Measurements from ENCODE around the gene CNTN4. TPM values are rescaled to one million over a fixed set of nuclear protein-coding genes. Genes with fewer than 3 reads are reported as not detected.

The CNTN4 gene
- total RNA-seq, 1 donor from 2014 or later: 0.17 TPM

GRCh38 chr3:2603692-2604289 is 505.1 kb downstream of the CNTN4 start:
- DNase-seq: no peak

- DNase-seq: no peak
These were observed 515.9 kb downstream of the CNTN4 start for GRCh38 chr3:2614578-2614977.

GRCh38 chr3:2615080-2615479 is 516.4 kb downstream of the CNTN4 start:
- DNase-seq: no peak

GRCh38 chr3:2623436-2623835 is 524.8 kb downstream of the CNTN4 start:
- no peak for DNase-seq

- no peak for DNase-seq
These were observed 529.5 kb downstream of the CNTN4 start for GRCh38 chr3:2628117-2628516.

- no peak for DNase-seq
These were observed 536.8 kb downstream of the CNTN4 start for GRCh38 chr3:2635511-2635910.

GRCh38 chr3:2643606-2644005 is 544.9 kb downstream of the CNTN4 start:
- DNase-seq: no peak

GRCh38 chr3:2645001-2645400 is 546.3 kb downstream of the CNTN4 start:
- DNase-seq: no peak

GRCh38 chr3:2650746-2651145 is 552.1 kb downstream of the CNTN4 start:
- DNase-seq: no peak

- no peak for DNase-seq
These were observed 553.7 kb downstream of the CNTN4 start for GRCh38 chr3:2652386-2652785.

- no peak for DNase-seq
These were observed 555.0 kb downstream of the CNTN4 start for GRCh38 chr3:2653706-2654105.

- no peak for DNase-seq
These were observed 556.6 kb downstream of the CNTN4 start for GRCh38 chr3:2655229-2655701.

GRCh38 chr3:2656806-2657777 is 558.4 kb downstream of the CNTN4 start:
- DNase-seq: no peak

- DNase-seq: no peak
These were observed 559.3 kb downstream of the CNTN4 start for GRCh38 chr3:2657971-2658370.

- no peak for DNase-seq
These were observed 561.2 kb downstream of the CNTN4 start for GRCh38 chr3:2659896-2660295.

- DNase-seq: no peak
These were observed 562.4 kb downstream of the CNTN4 start for GRCh38 chr3:2661078-2661477.

- DNase-seq: no peak
These were observed 578.8 kb downstream of the CNTN4 start for GRCh38 chr3:2677501-2677900.

- no peak for DNase-seq
These were observed 581.6 kb downstream of the CNTN4 start for GRCh38 chr3:2680236-2680635.

GRCh38 chr3:2684046-2684445 is 585.4 kb downstream of the CNTN4 start:
- DNase-seq: no peak

- DNase-seq: no peak
These were observed 588.3 kb downstream of the CNTN4 start for GRCh38 chr3:2686816-2687502.

GRCh38 chr3:2697589-2697988 is 598.9 kb downstream of the CNTN4 start:
- DNase-seq: no peak

- no peak for DNase-seq
These were observed 602.8 kb downstream of the CNTN4 start for GRCh38 chr3:2701471-2701870.

- no peak for DNase-seq
These were observed 607.6 kb downstream of the CNTN4 start for GRCh38 chr3:2706144-2706835.

Data from dermis blood vessel endothelial cell (primary cell).